Neural progenitor cell (in vitro differentiated cells): Measurements from ENCODE around the gene EIF3D. TPM values are rescaled to one million over a fixed set of nuclear protein-coding genes. Genes with fewer than 3 reads are reported as not detected.

Source experiments
- DNase-seq: peaks from one replicate; pipeline ENCODE4 v3.0.0-alpha.2; 2016; ENCODE audit warnings: low spot score
- H2AFZ ChIP-seq: fragments of 200-600 bp; sonication (generic); replicated peaks from 2 replicates; pipeline ENCODE4 v1.6.1; 2016; ENCODE audit warnings: antibody characterized with exemption
- H3F3A ChIP-seq: fragments of 200-600 bp; sonication (generic); 2 replicates; pipeline ENCODE4 v1.6.1; 2016; ENCODE audit warnings: antibody characterized with exemption, low read depth
- H3K27ac ChIP-seq: fragments of 200-600 bp; sonication (generic); 2 replicates; pipeline ENCODE4 v1.5.1; 2016; ENCODE audit warnings: mild to moderate bottlenecking
- H3K27me3 ChIP-seq: fragments of 200-600 bp; sonication (generic); 2 replicates; pipeline ENCODE4 v1.6.1; 2016; ENCODE audit warnings: mild to moderate bottlenecking, moderate library complexity
- H3K36me3 ChIP-seq: fragments of 200-600 bp; sonication (generic); 2 replicates; pipeline ENCODE4 v1.5.1; 2016
- H3K4me1 ChIP-seq: fragments of 200-600 bp; sonication (generic); 2 replicates; pipeline ENCODE4 v1.6.1; 2016; ENCODE audit warnings: mixed run types
- H3K4me2 ChIP-seq: fragments of 200-600 bp; sonication (generic); 2 replicates; pipeline ENCODE4 v1.6.1; 2016
- H3K4me3 ChIP-seq: fragments of 200-600 bp; sonication (generic); 2 replicates; pipeline ENCODE4 v1.5.1; 2016
- H3K79me2 ChIP-seq: fragments of 200-600 bp; sonication (generic); 2 replicates; pipeline ENCODE4 v1.6.1; 2016; ENCODE audit warnings: low read depth
- H3K9ac ChIP-seq: fragments of 200-600 bp; sonication (generic); 2 replicates; pipeline ENCODE4 v1.6.1; 2016
- H3K9me3 ChIP-seq: fragments of 200-600 bp; sonication (generic); 2 replicates; pipeline ENCODE4 v1.5.1; 2016; ENCODE audit warnings: low read depth
- H4K20me1 ChIP-seq: fragments of 200-600 bp; sonication (generic); 2 replicates; pipeline ENCODE4 v1.6.1; 2016; ENCODE audit warnings: low read depth
- H3K27ac Mint-ChIP-seq: 3 replicates; pipeline ENCODE4 v1.8.0; 2021; ENCODE audit warnings: mixed read lengths
- H3K27me3 Mint-ChIP-seq: 2 replicates; pipeline ENCODE4 v1.8.0; 2022; ENCODE audit warnings: low read depth, mild to moderate bottlenecking, inconsistent platforms, moderate library complexity, mixed read lengths; ENCODE audit not compliant: insufficient read depth
- H3K36me3 Mint-ChIP-seq: 3 replicates; pipeline ENCODE4 v1.8.0; 2021; ENCODE audit warnings: mixed read lengths
- H3K4me1 Mint-ChIP-seq: 3 replicates; pipeline ENCODE4 v1.8.0; 2021; ENCODE audit warnings: mixed read lengths
- H3K4me3 Mint-ChIP-seq: 3 replicates; pipeline ENCODE4 v1.8.0; 2021; ENCODE audit warnings: mild to moderate bottlenecking, moderate library complexity, mixed read lengths
- H3K9me3 Mint-ChIP-seq: 3 replicates; pipeline ENCODE4 v1.8.0; 2020; ENCODE audit warnings: mixed read lengths
- EZH2 ChIP-seq: fragments of 200-600 bp; sonication (generic); IDR thresholded peaks from 2 replicates; pipeline ENCODE4 v1.6.1; 2017; ENCODE audit warnings: antibody characterized with exemption, mild to moderate bottlenecking, moderate library complexity
- EZH2phosphoT487 ChIP-seq: fragments of 200-600 bp; sonication (generic); IDR thresholded peaks from 2 replicates; pipeline ENCODE4 v1.6.1; 2017; ENCODE audit warnings: antibody characterized with exemption
- total RNA-seq: library from RNA; depleted of rRNA; stranded (reverse); fragments of >200 nt; gene quantifications from 2 replicates; pipeline ENCODE4 v1.2.3, GENCODE V29; 2015; ENCODE audit warnings: low replicate concordance
- TF ChIP-seq, protein P1 (sequence below): fragments of 200-600 bp; sonication (generic); IDR thresholded peaks from 2 replicates; pipeline ENCODE4 v1.5.1; 2017; ENCODE audit warnings: antibody characterized with exemption, mild to moderate bottlenecking

Gene EIF3D
- total RNA-seq, 1 donor from 2014 or later = 361 TPM

GRCh38 chr22:36565686-36566085 lies 36.7 kb upstream of the EIF3D start:
- Mint-ChIP-seq H3K36me3 (no peaks in the 10 kb centered on the region), H3K4me1 (peaks cover 17% of the 10 kb centered on the region), H3K27ac (no peak overlapping the region), H3K4me3 (no peak overlapping the region), H3K27me3 (peaks cover 12% of the 10 kb centered on the region), H3K9me3 (no peaks in the 10 kb centered on the region)
- H3K4me1 ChIP-seq = no peaks in the 10 kb centered on the region
- no peak overlapping the region for H3K27ac ChIP-seq
- H3K27me3 ChIP-seq = no peaks in the 10 kb centered on the region
- DNase-seq = no peak
- no peaks in the 10 kb centered on the region for H3K79me2 ChIP-seq
- no peaks in the 10 kb centered on the region for H3F3A ChIP-seq
- H3K4me2 ChIP-seq = no peak overlapping the region
- H3K36me3 ChIP-seq = no peaks in the 10 kb centered on the region
- no peaks in the 10 kb centered on the region for H3K9me3 ChIP-seq
- H3K4me3 ChIP-seq = no peak overlapping the region
- no peak overlapping the region for H3K9ac ChIP-seq
- H2AFZ ChIP-seq = no peak overlapping the region
- H4K20me1 ChIP-seq = no peaks in the 10 kb centered on the region
- TF ChIP-seq EZH2phosphoT487 (no peak), EZH2 (no peak)
- TF ChIP-seq, protein P1, sequence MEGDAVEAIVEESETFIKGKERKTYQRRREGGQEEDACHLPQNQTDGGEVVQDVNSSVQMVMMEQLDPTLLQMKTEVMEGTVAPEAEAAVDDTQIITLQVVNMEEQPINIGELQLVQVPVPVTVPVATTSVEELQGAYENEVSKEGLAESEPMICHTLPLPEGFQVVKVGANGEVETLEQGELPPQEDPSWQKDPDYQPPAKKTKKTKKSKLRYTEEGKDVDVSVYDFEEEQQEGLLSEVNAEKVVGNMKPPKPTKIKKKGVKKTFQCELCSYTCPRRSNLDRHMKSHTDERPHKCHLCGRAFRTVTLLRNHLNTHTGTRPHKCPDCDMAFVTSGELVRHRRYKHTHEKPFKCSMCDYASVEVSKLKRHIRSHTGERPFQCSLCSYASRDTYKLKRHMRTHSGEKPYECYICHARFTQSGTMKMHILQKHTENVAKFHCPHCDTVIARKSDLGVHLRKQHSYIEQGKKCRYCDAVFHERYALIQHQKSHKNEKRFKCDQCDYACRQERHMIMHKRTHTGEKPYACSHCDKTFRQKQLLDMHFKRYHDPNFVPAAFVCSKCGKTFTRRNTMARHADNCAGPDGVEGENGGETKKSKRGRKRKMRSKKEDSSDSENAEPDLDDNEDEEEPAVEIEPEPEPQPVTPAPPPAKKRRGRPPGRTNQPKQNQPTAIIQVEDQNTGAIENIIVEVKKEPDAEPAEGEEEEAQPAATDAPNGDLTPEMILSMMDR = no peak

DNA sequence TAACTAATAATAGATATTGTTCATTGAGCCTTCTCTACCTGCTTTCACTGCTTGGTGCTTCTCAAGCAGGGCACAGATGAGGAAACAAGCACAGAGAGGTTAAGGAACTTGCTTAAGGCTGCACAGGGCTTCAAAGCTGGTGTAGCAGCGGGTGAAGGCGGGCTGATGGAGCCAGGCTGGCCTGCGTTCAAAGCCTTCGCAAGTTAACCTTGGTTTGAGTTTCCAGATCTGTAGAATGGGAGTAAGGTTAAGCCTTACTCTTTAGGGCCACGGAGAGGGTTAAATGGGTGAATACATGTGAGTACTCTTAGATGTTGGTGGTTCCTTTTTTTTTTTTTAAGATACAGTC lies 36.2 kb upstream of the EIF3D start:
- no peaks in the 10 kb centered on the region for H3K79me2 ChIP-seq
- no peak overlapping the region for H3K27ac Mint-ChIP-seq
- H3K4me1 Mint-ChIP-seq = peaks cover 20% of the 10 kb centered on the region
- H3K27me3 Mint-ChIP-seq = peaks cover 9% of the 10 kb centered on the region
- no peak overlapping the region for H3K4me3 Mint-ChIP-seq
- no peaks in the 10 kb centered on the region for H3K36me3 ChIP-seq
- H3K4me2 ChIP-seq = no peak overlapping the region
- H3K27ac ChIP-seq = no peak overlapping the region
- no peaks in the 10 kb centered on the region for H3K27me3 ChIP-seq
- H4K20me1 ChIP-seq = no peaks in the 10 kb centered on the region
- no peak overlapping the region for H3K4me3 ChIP-seq
- no peak overlapping the region for H2AFZ ChIP-seq
- no peaks in the 10 kb centered on the region for H3K36me3 Mint-ChIP-seq
- H3K9me3 ChIP-seq = no peaks in the 10 kb centered on the region
- no peaks in the 10 kb centered on the region for H3K9me3 Mint-ChIP-seq
- no peak for DNase-seq
- TF ChIP-seq EZH2phosphoT487 = no peak
- TF ChIP-seq EZH2 = no peak
- H3K4me1 ChIP-seq = no peaks in the 10 kb centered on the region
- no peaks in the 10 kb centered on the region for H3F3A ChIP-seq
- H3K9ac ChIP-seq = no peak overlapping the region

DNA sequence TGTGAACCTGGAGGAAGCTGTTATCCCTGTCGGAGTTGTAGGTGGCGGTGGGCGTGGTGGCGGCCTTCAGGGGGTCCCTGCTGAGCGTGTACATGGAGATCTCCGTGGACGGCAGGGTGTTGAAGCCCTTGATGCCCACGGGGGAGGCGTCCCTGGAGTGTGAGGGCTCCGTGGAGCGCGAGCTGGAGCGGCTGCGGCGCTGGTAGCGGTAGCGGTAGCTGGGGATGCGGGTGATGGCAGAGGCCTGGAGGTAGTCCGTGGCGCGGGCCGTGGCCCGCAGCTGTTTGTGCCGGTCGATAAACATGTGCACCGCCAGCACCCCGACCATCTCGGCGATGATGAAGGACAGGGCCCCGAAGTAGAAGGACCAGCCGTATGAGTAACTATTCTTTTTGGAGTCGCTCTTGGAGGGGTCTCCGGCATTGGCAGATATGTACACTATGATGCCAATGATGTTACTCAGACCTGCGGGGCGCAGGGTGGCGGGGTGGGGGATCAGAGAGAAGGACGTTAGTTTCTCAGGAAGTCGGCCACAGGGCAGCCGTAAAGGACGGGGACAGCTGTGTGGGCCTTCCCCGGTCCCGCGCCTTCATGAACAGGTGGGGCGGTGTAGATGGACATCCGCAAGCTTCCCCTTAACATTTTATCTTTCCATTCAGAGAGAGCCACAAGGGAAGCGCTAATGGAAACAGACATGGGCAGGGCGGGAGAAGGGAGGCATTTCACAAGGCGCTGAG lies 35.6 kb upstream of the EIF3D start:
- H3K79me2 ChIP-seq = no peaks in the 10 kb centered on the region
- H2AFZ ChIP-seq = no peak overlapping the region
- Mint-ChIP-seq H3K4me1 (peaks cover 14% of the 10 kb centered on the region), H3K4me3 (no peak overlapping the region), H3K27me3 (peaks cover 13% of the 10 kb centered on the region), H3K36me3 (no peaks in the 10 kb centered on the region), H3K9me3 (no peaks in the 10 kb centered on the region), H3K27ac (no peak overlapping the region)
- no peak overlapping the region for H3K9ac ChIP-seq
- DNase-seq = no peak
- H3K4me2 ChIP-seq = no peak overlapping the region
- no peaks in the 10 kb centered on the region for H3K4me1 ChIP-seq
- no peaks in the 10 kb centered on the region for H4K20me1 ChIP-seq
- no peaks in the 10 kb centered on the region for H3K36me3 ChIP-seq
- H3K27me3 ChIP-seq = no peaks in the 10 kb centered on the region
- H3K27ac ChIP-seq = no peak overlapping the region
- no peaks in the 10 kb centered on the region for H3F3A ChIP-seq
- no peak overlapping the region for H3K4me3 ChIP-seq
- TF ChIP-seq EZH2 = no peak
- TF ChIP-seq, protein P1 = no peak
- TF ChIP-seq EZH2phosphoT487 = no peak
- no peaks in the 10 kb centered on the region for H3K9me3 ChIP-seq

DNA sequence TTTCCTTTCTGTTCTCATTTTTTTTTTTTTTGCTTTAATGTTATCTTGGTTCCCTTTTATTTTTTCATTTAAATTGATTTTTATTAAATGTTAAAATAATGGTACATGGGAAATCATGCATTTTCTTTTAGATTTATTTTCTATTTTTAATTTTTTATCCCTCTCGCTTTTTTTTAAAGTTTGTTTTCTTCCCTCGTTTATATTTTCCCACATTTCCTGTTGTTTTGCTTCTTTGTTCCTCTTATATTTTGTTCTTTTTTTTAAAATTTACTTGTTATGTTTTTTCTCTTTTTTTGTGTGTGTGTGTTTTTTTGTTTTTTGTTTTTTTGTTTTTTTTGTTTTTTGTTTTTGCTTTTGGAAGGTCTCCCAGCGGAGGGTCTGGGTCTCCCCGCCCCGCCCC lies 34.9 kb upstream of the EIF3D start:
- peaks cover 16% of the 10 kb centered on the region for H3K27me3 Mint-ChIP-seq
- no peaks in the 10 kb centered on the region for H3K27me3 ChIP-seq
- H3K9ac ChIP-seq = no peak overlapping the region
- no peaks in the 10 kb centered on the region for H3K9me3 Mint-ChIP-seq
- H3K27ac Mint-ChIP-seq = no peak overlapping the region
- no peak overlapping the region for H3K27ac ChIP-seq
- peak overlapping the region; percentile 12 for H3K4me3 Mint-ChIP-seq
- no peaks in the 10 kb centered on the region for H3F3A ChIP-seq
- TF ChIP-seq, protein P1 = no peak
- TF ChIP-seq EZH2phosphoT487 (no peak), EZH2 (no peak)
- no peak overlapping the region for H2AFZ ChIP-seq
- H3K4me1 ChIP-seq = no peaks in the 10 kb centered on the region
- no peaks in the 10 kb centered on the region for H3K36me3 ChIP-seq
- H3K36me3 Mint-ChIP-seq = no peaks in the 10 kb centered on the region
- no peaks in the 10 kb centered on the region for H3K79me2 ChIP-seq
- H4K20me1 ChIP-seq = no peaks in the 10 kb centered on the region
- H3K4me2 ChIP-seq = no peak overlapping the region
- no peak overlapping the region for H3K4me3 ChIP-seq
- no peaks in the 10 kb centered on the region for H3K9me3 ChIP-seq
- DNase-seq = no peak
- peaks cover 14% of the 10 kb centered on the region for H3K4me1 Mint-ChIP-seq
